ENCODE measurements around the gene REG3G.

Gene REG3G

DNA sequence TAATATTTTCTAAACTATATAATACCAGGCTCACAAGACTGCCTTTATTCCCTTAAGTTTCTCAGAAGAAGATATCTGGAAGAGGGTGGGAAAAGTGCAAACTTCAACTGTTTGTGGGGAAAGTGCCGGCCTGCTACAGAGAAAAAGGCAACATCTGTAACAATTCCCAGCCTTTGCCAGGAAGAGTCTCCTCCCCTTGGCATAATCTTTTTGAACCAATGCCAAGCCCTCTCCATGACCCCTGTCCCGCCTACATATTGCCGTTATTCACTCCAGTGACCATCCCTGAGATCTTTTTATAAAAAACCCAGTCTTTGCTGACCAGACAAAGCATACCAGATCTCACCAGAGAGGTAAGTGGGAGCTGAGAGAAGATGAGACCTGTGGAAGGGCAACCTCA is at the start of gene REG3G:
Gene REG3G, plus strand, starts transcription at position 282 of the 400 bp plus-strand sequence. CDS start 392 bp downstream, outside the sequence.
- no peak for DNase-seq (ENCODE audit: low read depth)

DNA sequence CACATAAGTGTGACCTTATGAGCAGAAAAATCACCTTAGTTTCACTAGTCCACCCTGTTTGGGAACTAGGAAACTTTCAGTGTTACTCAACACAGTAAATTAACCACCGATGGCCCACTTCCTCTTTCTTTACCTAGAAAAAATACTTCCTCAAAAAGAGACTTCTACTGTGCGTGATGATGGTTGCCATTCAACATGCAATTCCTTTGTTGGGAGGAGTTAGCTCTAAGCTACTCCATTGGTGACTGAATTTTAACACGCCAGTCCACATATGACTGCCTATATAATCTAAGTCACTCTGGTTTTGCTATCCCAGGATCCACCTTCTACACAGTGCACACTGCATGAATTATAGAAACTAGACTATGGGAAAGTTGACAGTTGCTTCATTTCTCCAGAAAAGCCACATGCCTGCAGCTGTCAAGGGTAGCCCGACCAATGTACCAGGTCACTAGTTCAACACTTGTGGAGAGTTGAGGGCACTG is 47.8 kb upstream of the REG3G start:
- DNase-seq (ENCODE audit: low read depth), result no peak

DNA sequence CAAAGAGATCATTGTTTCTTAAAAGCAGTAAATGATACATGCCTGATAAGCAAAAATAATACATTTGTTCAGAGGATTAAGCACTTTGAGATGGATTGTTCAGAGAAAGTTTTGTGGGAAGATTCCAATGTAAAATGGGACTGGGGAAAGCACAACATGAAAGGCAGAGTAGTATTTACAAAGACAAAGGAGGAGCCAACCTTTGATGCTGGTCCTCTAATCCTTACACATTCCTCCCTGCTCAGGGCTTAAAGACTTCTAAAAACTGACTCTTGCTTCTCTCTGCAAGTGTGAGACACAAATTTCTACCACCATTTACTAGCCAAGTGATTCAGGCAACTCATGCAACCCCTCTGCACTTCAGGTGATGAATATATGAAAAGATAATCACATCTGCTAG is 47.2 kb upstream of the REG3G start:
- no peak for DNase-seq (ENCODE audit: low read depth)

DNA sequence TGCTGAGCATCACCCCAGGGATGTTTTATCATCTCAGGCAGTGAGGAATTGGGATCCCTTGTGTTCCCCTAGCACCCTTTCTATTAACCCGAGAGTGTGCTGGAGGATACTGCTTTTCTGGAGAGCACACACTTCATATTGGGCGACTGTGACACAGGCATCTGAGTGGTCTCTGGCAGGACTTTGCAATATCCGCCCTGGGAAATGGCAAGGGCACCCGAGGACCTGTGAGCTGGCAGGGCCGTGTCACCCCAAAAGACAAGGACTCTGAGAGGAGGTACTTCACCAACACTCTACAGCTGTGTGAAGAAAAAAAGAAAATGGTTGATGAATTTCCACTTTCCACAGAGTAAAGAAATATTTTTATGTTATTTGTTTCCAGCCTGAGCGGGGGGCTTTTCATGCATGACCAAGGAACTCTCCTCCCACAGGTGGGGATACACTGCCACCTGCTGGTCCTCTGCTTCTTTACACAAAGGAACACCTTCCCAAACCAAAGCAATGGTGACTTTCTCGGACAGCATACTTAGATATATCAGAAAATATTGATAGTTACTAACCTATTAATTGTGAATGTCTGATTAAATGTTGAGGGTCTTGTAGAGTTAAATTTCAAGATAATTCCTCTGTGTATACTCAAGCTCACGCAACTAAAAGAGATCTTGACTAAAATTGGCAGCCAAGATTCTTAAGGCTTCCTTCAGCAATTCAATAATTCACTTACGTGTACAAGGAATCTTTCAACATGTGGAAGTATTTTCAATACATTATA is 45.9 kb upstream of the REG3G start:
- DNase-seq (ENCODE audit: low read depth), result no peak

DNA sequence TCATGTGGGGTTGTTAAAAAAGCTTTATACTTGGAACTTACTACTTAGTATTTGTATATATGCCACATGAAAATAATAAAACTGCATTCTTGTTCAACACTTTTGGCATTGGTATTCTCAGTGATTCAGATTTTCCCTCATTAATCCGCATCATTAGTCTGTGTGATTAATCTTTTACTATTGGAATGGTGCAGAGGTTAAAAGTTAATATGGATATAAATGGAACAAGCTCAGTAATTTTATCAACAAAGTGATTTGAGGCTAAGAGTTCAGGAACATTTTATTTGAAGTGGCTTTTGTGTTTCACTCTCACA is 45.4 kb upstream of the REG3G start:
- no peak for DNase-seq (ENCODE audit: low read depth)

DNA sequence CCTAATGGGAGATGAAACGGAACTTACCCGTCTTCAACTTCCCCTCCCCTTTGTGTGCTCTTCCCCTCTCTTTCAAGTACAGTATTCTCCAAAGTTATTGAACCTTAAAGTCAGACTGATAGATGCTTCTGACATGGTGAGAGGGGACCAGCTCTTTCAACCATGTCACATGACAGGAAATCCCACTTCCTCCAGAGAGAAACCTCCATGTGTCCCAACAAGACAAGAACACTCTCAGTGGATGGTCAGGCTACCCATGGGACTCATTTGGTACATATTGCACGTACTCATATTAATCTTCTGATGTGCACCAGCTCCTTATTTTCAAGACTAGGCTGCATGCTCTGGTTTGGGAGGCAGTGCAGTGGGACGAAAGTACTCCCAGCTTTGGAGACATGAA is 44.6 kb upstream of the REG3G start:
- no peak for DNase-seq (ENCODE audit: low read depth)

DNA sequence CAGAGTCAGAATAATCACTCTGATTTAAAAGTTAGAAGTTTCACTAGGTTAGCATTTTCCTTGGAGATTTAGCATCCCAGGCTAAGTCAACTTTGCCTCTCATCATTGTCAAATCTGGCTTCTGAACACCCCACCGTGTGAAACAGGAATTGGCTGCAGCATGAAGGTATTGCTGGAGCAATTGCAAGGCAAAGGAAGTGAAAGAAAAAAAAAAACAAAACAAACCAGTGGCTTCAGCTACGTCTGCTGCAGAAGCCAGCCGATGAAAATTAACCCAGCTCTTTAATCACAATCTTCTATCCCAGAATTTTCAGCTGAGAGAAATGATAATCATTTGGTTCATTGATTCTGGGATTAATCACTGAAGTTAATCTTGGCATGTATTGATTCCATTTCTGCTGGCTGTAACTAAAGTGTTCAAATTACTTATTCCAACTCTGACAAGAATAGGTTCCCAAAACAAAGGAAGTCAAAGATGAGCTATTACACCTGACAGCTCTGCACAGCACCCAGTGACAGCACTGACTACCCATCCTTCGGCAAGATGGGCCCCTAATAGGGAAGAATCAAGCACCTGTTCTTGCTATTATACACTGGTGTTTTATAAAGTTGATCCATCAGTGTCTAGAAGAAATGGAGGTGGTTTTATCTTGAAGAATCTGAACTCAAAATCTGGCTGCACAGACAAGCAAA is 42.7 kb upstream of the REG3G start:
- DNase-seq (ENCODE audit: low read depth), result no peak

DNA sequence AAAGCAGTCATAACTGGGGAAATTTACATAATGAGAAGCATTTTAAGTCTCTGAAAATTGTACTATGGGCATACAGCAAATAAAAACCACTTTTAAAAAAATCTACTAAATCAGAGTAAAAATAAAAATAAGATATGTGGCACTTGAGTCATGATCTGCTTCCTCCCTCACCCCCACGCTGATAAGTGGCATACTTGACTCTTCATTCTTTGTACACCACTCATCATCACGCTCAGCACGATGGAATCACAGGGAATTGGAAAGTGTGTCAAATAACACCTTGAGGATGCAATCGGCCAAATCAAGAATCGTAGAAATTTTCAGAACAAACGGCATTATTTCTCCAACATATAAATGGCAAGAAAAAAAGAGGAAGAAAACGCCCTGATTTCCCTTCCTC is 41.1 kb upstream of the REG3G start:
- no peak for DNase-seq (ENCODE audit: low read depth)

DNA sequence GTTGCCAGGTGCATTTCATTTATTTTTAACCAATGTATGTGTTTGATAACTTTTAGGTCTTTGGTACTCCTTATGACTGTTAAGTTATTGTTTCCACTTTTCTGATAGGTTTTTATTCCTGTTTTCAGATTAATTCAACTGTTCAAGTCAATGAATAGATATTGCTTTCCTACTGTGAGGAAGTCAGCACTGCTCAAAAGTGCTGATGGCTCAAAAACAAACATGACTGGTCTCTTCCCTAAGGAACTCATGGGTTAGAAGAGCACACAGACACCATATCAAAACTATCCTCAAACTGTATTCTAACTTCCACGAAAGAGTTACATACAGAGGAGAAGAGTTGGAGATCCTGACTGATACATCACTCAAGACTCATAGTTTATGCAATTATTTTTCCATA is 39.9 kb upstream of the REG3G start:
- DNase-seq (ENCODE audit: low read depth), result no peak

DNA sequence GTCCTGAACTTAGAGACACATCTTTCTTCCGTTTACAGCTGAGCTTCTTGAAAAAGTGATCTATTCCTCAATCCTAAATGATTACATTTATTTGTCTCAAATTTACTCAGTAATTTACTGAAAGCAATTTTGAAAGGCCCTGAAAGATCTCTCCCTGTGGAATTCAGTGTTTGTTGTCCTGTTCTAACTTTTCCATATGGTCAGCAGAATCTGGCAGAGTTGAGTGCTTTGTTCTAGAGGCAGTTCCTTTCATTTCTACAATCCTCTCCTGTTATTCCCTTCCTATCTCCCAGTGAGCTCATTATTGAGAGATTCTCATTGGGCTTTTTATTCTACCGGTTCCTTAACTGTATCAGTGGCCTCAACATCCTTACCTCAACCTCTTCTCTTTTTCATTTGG is 36.5 kb upstream of the REG3G start:
- no peak for DNase-seq (ENCODE audit: low read depth)

DNA sequence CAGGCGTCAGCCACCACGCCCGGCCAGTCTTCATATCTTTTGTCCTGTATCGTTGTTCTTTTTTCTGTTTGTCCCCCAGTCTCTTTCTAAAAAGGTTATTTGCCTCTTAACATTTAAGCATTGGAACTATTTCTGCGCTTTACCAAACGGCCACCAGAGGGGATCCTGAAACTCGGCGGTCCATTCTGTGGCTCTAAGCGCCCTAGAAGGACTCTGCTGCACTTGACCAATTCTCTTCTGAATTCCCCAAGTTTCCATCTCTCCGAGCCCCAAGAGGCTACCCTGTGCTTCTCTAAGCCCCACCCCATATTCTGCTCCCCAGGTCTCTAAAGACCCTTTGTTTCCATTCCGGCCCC is 33.1 kb upstream of the REG3G start:
- no peak for DNase-seq (ENCODE audit: low read depth)

DNA sequence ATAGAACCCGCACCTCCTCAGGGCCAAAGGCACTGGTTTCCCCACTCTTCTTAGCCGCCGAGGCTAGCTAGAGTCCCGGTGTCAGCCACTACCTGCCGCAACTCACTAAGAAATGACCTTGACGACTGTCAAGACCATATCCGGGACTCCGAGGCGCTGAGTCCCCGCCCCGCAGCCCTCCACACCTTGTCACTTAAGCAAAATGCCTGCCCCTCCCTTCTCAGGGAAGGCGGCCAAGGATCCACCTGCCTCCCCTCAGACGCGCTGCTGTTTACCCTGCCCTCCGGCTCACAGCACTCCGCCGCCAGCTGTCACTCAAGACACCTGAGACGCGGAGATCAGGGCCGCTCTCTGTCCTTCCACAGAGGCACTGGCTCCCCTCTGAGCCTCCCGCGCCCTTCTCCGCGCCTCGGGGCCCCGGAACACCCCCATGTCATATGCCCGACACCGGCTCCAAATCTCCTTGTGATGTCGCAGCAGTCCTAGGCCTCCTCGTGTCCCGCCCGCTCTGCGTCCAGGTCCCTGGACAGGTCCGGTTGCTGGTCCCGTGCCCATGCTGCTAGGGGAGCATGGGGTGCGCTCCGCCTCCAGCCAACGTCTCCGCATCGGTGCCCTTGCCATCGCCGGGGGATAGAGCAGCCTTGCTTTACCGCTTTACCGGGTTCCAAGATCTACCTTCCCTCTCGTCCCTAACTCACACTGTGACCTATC is 32.5 kb upstream of the REG3G start:
- DNase-seq (ENCODE audit: low read depth), result no peak

DNA sequence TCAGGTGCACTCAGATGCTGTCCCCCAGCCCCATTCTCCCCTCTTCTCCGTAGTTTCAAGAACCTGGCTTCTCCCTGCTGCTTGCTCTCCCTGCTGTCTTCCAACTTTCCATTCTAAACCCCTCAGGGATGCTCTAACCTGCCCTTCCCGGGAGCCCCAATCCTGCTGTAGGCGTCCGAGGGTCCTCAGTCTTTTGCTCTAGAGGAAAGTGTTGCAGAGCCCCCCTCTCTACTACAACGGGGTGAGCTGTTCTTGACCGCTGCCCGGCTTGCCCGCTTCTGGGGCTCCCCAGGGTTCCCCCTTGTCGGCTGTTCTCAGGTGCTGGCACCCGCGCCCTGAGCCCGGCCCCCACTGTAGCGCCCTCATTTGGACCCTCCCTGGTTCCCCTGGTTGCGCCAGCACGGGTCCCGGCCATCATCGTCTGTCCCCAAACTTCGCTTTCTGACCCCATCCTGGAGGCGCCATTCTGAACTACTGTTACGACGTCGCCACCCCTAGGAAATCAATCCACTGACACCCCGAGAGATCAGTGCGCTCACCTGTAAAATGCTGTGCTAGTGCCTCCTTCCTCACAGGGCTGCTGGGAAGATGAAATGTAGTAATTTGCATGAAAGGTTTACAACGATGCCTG is 31.9 kb upstream of the REG3G start:
- no peak for DNase-seq (ENCODE audit: low read depth)

DNA sequence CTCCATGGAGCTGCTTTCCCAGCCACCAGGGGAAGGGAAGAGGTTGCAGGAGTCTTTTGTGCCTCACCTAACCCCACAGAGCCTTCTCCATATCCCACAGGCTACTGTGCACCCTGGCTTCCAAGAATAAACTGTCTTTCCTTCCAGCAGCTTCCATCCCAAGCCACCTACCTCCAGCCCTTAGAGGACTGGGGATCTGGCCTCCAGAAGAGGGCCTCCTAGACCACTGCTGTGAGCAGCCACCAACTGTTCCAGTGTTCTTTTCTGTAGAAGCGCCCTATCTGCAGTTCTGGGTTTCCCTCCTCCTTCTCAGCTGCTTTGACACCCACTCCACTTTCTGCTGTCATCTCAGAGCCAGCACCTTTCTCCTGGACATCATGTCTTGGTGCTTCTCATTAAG is 30.7 kb upstream of the REG3G start:
- no peak for DNase-seq (ENCODE audit: low read depth)

DNA sequence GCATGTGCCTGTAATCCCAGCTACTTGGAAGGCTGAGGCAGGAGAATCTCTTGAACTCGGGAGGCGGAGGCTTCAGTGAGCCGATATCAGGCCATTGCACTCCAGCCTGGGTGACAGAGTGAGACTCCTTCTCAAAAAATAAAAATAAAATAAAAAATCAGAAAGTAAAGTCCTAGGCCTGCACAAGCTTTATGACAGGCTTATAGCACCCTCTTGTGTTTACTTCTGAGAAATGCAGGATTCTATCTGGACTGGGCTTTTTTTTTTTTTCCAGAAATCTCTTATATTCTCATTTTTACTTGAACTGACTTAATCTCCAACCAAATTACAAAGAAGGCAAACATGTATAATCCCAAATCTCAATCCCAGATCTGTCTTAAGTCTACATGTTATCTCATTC is 26.1 kb upstream of the REG3G start:
- DNase-seq (ENCODE audit: low read depth), result no peak

DNA sequence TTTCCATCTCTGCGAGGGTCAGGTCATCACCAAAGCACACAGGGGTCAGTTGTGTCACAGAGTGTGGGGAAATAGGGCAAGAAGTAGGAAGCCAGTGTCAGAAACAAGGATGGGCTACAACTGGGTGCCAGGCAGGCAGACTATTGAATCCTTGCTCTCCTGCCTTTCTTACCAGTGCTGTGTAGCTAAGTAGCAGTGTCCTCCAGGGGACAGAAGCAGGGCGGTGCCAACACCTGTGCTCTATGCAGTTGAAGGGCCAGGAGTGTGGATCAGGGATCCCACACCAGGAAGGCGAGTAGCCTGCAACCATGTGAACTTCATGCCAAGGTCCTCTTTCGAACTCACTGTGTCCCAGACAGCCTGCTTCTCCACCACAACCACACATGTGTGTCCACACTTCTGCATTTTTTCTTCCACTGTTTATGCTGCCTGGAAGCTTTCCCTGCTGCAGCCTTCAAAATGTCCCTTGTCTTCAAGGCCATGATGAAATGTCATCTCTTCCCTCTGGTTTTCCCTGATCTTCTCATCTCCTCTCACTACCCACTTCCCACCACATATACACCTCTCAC is 25.4 kb upstream of the REG3G start:
- no peak for DNase-seq (ENCODE audit: low read depth)

DNA sequence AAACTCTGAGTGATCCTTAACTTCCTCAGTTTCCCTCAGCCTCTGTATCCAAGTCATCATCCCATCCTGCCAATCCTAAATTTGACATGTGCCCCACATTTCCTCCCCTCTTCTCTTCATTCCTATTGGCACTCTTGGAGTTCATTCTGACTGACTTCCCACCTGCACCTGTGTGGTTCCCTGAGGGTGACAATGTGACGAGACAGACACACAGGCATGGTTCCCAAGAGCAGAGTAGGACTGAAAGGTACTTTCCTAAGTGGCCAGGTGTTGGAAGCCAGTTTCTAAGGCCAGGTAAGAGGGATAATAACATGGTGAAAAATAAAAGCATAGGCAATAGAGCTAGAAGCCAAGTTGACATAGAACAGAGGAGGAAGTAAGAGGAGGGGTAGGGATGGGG is 24.2 kb upstream of the REG3G start:
- no peak for DNase-seq (ENCODE audit: low read depth)

DNA sequence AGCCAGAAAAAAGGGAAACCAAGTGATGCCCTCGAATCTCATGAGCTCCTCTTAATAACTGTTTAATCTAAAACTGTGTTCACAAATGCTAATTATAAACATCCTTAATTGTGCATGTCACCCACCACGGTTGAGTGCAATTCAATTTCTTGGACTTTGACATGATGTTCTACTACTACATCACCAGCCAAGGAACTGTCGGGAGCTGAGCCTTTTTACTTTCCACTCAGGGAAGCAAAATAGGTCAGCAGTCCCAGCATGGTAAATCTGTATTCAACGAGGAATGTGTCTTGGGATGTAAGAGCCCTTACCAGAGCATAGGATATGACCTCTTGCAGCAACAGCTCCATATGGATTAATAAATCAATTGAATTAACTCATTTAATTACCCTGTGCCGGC is 20.8 kb upstream of the REG3G start:
- DNase-seq (ENCODE audit: low read depth), result no peak

DNA sequence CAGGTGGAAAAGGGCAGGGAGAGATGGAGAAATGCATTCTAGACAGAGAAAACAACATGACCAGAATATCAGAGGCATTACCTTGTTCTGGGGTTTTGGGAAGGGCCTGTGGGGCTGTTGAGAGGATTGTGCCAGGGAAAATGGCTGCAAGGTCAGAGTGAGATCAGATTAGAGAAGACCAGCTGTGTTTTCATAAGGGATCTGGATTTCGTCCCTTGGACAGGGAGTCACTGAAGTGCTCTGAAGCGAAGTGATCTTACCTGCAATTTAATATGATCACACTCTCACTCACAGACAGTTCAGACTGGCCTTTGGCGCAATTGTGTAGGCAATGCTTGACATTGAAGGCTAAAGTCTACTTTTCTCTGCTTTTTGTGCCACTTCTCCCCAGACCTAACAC is 20.3 kb upstream of the REG3G start:
- DNase-seq (ENCODE audit: low read depth), result no peak

DNA sequence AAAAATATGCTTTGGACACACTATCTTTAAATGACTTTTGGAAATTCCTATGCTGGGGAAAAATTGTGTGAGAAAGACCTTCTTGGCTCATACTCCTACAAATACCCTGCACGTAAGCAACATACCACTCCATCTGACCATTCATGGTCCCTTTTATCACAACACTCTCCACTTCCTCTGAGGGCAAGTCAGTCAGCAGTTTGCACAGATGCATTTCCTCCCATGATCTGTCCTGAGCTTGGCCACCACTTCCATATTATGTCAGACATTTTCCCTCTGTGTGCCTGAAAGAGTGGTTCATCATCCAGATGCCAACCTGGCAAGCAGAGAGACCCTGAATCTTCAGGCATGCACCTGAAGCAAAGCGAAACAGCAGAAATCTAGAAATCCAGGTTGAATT is 16.1 kb upstream of the REG3G start:
- DNase-seq (ENCODE audit: low read depth), result no peak

DNA sequence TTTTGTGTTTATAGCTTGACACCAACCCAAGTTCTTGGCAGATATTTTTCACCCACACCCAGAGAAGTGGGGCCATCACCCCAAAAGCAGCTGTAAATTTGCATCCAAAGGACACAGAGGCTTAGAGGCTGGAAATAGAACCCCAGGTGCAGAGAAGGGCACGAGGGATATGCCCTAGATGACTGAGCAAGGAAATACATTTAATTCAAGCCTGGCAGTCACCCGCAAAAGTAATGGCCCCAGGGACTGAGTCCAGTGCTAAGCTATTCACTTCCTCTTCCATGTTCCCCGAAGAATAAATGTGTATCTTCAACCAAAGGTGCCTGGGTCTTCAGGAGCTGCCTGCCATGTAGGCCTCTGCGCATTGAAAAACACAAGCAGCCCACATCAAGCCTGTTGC is 14.0 kb upstream of the REG3G start:
- no peak for DNase-seq (ENCODE audit: low read depth)

DNA sequence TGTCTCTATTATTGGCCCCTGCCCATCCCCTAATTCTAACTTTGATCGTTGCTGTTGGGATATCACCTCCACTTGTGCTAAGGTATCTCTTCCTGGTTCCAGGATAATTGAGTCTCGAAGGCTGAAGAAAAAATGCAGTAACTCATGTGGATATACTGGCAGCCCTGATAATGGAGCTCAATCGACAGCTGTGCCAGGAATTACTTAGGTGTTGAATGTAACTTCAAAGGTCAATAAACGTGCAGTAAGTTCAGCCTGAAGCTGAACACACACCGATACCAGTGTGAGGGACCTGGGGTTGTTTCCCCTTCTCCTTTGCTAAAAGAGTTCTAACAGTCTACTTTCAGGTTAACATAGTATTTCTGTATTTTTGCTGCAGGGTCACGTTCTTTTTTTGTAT is 11.9 kb upstream of the REG3G start:
- DNase-seq (ENCODE audit: low read depth), result no peak

DNA sequence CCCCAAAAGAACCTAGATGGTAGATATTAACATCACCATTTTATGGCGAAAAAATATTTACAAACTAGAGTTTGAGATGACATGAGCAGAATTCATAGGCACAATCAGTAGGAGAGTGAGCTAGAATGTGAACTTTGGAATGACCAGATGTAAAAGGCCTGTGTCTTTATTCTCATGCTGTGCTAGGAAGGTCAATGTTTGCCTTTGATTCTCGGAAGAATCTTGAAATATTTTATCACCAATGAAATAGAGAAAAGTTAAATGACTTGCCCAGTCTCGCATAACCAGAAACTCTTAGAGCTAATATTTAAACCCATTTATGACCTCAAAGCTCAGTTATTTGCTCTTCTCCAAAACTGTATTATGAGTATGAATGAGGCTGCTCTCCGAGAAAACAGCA is 9.2 kb upstream of the REG3G start:
- DNase-seq (ENCODE audit: low read depth), result no peak

Measured in activated T-cell treated with anti-CD3 and anti-CD28 coated beads for 48 hours (primary cell).